Measurements from ENCODE around the gene KCNIP4.

- TF ChIP-seq CTCF (conservative IDR thresholded peaks at IDR 0.05) = no peak
- no peak for TF ChIP-seq EZH2 (IDR thresholded peaks at IDR 0.05; ENCODE audit: low read depth)
Observed at GRCh38 chr4:21034728-21035127, 913.8 kb downstream of the KCNIP4 start.
